GM18867 (cell line): Measurements from ENCODE around the gene FCRL5.
"Not testable (repeated sequence)": the region's sequence is repeated elsewhere in the genome, so short reads cannot be mapped to it uniquely, and the experiment has no call there.

Experiments
- ATAC-seq: cut with Tn5 transposase; IDR thresholded peaks from one replicate; pipeline ENCODE4 v1.9.1; 2021; ENCODE audit warnings: mild to moderate bottlenecking, moderate library complexity; ENCODE audit not compliant: unreplicated experiment

Gene FCRL5

DNA sequence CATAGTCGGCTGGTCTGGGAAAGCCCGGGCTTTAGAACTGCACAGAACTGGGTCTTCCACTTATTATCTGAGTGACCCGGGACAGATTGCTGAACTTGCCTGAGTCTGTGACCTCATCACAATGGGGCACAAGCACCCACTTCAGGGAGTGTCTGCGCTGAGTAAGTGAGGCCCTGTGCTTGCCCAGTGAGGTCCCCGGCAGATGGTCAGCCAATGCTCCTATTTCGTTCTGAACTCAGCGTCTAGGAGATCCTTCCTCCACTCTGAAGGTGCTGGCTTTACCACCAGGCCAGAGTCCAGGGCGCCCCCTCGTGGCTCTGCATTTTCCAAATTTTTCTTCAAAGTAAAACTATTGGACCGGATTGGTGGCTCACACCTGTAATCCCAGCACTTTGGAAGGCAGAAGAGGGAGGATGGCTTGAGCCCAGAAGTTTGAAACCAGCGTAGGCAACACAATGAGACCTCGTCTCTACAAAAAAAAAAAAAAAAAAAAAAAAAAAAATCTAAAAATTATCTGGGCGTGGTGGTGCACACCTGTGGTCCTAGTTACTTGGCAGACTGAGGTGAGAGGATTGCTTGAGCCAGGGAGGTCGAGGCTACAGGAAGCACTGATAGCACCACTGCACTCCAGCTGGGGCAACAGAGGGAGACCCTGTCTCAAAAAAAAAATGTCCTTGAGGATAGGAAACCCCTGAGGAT lies 61.7 kb downstream of the FCRL5 start:
- no peak for ATAC-seq

- ATAC-seq, result no peak
These were observed 64.2 kb downstream of the FCRL5 start for GRCh38 chr1:157488156-157488555.

GRCh38 chr1:157487504-157487903 lies 64.8 kb downstream of the FCRL5 start:
- no peak for ATAC-seq

DNA sequence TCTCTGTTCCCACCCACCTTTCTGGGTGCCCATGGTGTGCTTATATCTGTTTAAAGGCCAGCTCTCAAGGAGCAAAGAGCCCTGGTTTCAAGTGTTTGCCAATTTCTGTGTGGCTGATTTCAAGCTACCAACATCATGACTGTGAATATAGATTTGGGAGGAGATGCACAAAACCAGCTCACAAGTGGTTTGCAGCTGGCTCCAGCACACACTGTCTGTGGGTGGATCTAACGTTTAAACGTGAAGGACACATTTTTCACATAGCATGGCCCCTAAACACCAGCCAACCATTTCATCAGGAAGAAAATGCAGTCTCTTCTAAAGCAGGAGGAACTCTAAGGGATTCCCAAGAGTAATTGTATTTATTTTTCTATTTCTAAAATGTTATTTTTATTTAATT lies 65.2 kb downstream of the FCRL5 start:
- no peak for ATAC-seq

- not testable (repeated sequence) for ATAC-seq
These were observed 65.9 kb downstream of the FCRL5 start for GRCh38 chr1:157486400-157486799.

DNA sequence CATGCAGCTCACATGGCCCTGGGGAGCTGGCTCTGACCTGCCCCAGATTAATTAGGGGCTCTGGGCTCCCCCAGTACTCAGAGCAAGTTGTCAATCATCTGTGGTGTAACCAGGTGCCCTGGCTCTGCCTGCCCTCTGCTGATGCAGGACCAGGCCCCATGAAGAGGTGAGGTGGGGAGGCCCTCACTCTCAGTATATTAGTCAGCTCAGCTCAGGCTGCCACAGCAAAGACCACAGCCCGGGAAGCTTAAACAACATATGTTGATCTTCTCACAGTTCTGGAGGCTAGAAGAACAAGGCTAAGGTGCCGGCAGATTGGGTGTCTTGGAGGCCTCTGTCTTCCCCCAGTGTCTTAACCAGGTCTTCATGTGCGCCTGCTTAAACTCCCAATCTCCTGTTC lies 66.5 kb downstream of the FCRL5 start:
- no peak for ATAC-seq

DNA sequence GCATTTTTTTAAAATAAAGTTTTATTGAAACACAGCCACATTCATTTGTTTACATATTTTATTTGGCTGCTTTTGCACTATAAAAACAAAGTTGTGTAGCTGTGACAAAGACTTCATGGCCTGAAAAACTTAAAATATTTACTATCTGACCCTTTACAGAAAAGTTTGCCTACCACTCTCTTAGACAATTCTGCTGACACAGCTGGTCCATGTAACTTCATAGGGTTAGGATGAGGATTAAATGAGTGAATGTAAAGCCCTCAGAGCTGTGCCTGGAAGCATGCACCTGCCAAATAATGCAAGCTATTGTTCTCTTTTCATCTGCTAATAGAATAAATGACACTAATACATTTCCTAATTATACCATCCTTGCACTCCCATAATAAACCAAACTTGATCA lies 67.7 kb downstream of the FCRL5 start:
- ATAC-seq, result no peak

- no peak for ATAC-seq
These were observed 68.7 kb downstream of the FCRL5 start for GRCh38 chr1:157483635-157484034.

- ATAC-seq, result no peak
These were observed 69.6 kb downstream of the FCRL5 start for GRCh38 chr1:157482717-157483116.

DNA sequence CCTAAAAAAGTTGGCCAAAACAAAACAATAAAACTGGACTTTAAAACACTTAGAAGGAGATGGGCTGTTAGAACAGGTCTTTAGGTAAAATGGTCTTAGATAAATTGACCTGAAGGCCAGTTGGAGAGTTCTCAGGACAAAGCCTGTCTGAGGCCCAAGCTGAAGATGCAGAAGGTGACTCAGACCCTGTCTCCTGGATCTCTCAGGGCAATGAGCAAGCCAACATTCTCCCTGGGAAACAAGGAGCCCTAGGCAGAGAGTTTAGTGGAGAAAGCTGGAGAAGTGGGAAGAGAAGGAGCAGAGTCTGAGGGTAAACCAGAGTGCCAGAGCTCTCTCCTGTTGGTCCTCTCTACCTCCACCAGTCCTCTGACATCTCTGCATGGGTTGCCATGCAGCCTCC lies 70.1 kb downstream of the FCRL5 start:
- ATAC-seq, result no peak

GRCh38 chr1:157478030-157478429 lies 74.3 kb downstream of the FCRL5 start:
- ATAC-seq, result no peak

- ATAC-seq, result no peak
These were observed 74.9 kb downstream of the FCRL5 start for GRCh38 chr1:157477419-157477818.

- no peak for ATAC-seq
These were observed 79.4 kb downstream of the FCRL5 start for GRCh38 chr1:157472959-157473358.

- ATAC-seq, result no peak
These were observed 80.1 kb downstream of the FCRL5 start for GRCh38 chr1:157472056-157472701.

GRCh38 chr1:157471531-157471930 lies 80.8 kb downstream of the FCRL5 start:
- no peak for ATAC-seq

DNA sequence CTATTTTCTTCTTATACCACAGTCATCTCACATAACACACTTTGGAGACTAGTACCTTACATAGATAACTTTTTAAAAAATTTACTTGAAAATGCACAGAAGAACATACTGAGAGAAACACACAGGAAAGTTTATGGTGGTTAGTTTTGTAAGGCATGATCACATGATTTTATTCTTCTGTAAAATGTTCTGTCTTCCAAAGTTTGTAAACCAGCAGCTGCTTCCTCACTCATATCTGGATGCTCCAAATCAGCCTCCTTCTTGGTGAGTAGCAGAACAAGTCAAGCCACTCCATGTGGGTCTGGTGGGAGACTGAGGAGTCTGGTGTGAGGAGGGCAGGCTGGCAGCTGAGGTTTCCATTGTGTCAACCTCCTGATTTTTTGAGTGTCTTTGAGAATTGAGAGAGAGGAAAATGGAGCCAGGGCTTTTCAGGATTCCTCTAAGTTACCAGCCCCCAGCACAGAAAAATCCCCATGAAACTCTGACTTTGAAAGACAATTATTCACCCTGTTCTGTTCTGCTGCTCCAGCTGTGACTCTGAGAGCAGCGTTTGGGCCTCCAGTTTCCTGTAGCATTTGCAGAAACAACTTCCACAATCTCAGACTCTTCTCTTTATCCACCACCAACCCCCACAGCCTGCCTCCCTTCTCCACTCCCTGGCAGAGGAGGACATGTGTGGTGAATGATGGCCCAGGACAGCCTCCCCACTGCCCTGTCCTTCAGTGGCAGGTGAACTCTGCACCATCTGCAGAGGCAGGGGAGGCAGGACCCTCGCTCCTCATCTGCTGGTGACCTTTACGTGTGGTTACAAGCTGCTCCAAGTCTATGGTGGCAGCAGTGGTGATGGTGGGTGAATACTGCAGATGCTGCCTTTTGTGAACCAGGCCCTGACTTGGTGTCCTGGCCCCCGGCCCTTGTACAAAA lies 82.3 kb downstream of the FCRL5 start:
- ATAC-seq, result no peak

- no peak for ATAC-seq
These were observed 83.0 kb downstream of the FCRL5 start for GRCh38 chr1:157469300-157469699.

DNA sequence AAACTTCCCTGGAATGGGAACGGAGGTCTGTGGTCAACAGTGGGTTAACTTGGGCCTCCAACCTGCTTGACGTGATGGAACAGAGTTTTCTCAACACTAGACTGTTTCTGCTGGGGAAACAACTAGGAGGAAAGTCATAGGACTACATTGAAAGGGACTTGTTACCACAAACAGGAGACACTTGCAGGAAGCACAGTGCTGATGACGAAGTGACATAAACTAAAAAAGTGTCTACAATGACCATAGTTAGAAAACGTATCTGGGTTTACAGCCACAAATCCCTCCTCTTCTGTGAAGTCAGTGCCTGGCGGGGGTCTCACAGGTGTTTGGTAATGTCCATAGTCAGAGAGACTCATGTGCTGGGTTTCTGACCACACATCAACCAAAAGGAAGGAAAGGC lies 86.3 kb downstream of the FCRL5 start:
- no peak for ATAC-seq
